GM19238 (cell line): ENCODE results near the gene TMEM59.

Experiments
- DNase-seq: peaks from one replicate; pipeline ENCODE4 v3.0.0; 2011; ENCODE audit warnings: low spot score; ENCODE audit not compliant: insufficient read length

The TMEM59 gene

GRCh38 chr1:53986458-53986857 is 66.5 kb downstream of the TMEM59 start:
- DNase-seq: no peak

- DNase-seq: no peak
Measured at GRCh38 chr1:53984726-53985125, 68.3 kb downstream of the TMEM59 start.

- DNase-seq: no peak
Measured at GRCh38 chr1:53982763-53983104, 70.3 kb downstream of the TMEM59 start.

DNA sequence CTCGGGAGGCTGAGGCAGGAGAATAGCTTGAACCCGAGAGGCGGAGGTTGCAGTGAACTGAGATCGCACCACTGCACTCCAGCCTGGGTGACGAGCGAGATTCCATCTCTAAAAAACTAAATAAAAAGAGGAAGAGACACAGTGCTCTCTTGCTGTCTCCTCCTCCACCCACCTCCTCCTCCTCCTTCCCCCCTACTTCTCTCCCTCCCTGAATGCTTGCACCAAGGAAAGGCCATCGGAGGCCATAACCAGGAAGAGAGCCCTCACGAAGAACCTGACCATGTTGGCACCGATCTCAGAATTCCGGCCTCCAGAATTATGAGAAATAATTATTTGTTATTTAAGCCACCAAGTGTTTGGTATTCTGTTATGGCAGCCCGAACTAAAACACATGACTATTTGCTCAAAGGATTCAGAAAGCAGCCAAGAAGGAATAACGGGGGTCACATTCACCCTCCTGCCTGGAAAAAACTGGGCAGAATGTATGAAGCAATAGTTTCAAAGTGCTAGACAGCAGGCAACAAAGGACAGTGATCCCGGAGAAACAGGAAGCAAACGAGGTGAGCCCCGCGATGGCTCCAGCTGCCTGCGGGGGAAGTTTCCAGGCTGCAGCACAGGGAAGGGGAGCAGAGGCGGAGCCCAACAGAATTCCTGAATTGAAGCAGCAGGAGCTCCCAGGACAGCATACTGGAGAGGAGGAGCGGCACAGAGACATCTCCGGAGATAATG is 70.8 kb downstream of the TMEM59 start:
- DNase-seq: no peak

DNA sequence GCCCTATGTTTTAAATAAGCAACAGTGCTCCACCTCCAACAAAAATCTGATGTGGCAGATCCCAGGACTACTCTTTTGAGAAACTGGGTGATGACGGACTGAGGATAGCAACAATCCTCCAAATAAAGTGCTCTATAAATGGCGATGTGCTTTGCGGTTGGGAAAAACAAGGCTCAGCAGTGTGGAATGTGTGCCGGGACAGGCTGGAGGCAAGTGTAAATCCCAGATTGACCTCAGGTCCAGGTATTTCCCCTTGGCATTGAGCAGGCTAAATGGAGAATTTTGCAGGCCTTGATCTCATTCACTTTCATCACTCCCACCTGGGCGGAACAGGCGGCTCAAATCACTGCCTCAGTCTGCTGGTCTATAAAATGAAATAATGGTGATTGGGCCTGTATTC is 71.8 kb downstream of the TMEM59 start:
- DNase-seq: no peak

DNA sequence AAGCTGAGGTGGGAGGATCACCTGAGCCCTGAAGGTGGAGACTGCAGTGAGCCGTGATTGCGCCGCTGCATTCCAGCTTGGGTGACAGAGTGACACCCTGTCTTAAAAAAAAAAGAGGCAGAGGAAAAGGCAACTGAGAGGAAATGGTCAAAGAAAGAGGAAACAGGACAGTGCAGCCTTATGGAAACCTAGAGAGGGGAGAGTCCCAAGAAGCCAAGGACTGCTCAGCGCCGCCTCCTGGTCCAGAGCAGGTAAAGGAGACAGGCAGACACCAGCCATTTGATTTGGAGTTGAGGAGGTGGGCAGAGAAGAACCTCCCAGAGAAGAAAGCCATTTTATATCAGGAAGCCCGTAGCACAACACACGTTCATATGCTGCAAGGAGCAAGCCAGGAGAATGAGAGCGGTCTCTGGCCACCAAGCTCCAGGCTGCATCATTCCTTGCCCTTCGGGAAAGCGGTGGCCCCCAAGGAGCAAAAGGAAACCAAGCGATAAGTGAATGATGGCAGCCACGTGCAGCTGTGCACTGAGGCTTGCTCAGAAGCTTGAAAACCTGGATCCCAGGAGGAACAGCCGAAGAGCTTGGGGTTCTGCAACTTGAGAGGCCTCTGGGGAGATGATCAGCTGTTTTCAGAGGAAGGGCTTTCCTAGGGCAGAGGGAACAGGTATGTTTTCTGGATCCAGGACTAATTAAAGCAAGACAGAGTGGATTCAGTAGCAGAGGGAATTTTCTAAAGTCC is 73.1 kb downstream of the TMEM59 start:
- no peak for DNase-seq
